HepG2 (cell line): Measurements from ENCODE around the gene OPRD1. TPM values are rescaled to one million over a fixed set of nuclear protein-coding genes. Genes with fewer than 3 reads are reported as not detected.

ENCODE experiments used
- CHD2 ChIP-seq: IDR thresholded peaks from 2 replicates; pipeline ENCODE4 v1.6.1; 2011; ENCODE audit warnings: low read depth, low read length, improper control_type of control experiment
- NFIB ChIP-seq: sonication (generic); formaldehyde crosslinking; IDR thresholded peaks from 2 replicates; pipeline ENCODE4 v1.9.0; 2021; ENCODE audit warnings: missing genetic modification reagents, mild to moderate bottlenecking, borderline replicate concordance
- ONECUT2 ChIP-seq: sonication (generic); formaldehyde crosslinking; IDR thresholded peaks from 2 replicates; pipeline ENCODE4 v1.4.0; 2020; ENCODE audit warnings: missing genetic modification reagents
- SOX5 ChIP-seq: IDR thresholded peaks from 2 replicates; pipeline ENCODE4 v1.6.1; 2016; ENCODE audit warnings: borderline replicate concordance
- TCF7L2 ChIP-seq: IDR thresholded peaks from 2 replicates; pipeline ENCODE4 v1.6.1; 2011; ENCODE audit warnings: mild to moderate bottlenecking, low read depth, low read length, moderate library complexity
- TMF1 ChIP-seq: sonication (generic); formaldehyde crosslinking; IDR thresholded peaks from 2 replicates; pipeline ENCODE4 v1.8.1; 2022; ENCODE audit warnings: low read depth, missing genetic modification reagents
- ZNF263 ChIP-seq: sonication (generic); formaldehyde crosslinking; IDR thresholded peaks from 2 replicates; pipeline ENCODE4 v1.4.0; 2020; ENCODE audit warnings: missing genetic modification reagents
- ZNF484 ChIP-seq: sonication (generic); formaldehyde crosslinking; IDR thresholded peaks from 2 replicates; pipeline ENCODE4 v1.5.1; 2020; ENCODE audit warnings: mild to moderate bottlenecking, low read depth, missing genetic modification reagents, borderline replicate concordance
- ZNF547 ChIP-seq: sonication (generic); formaldehyde crosslinking; IDR thresholded peaks from 2 replicates; pipeline ENCODE4 v1.5.1; 2020; ENCODE audit warnings: mild to moderate bottlenecking, missing genetic modification reagents
- polyA plus RNA-seq, 8 experiments: library from polyadenylated mRNA; depleted of rRNA in 3 of 8; stranded (reverse) in 7 of 8; unstranded in 1 of 8; fragments of >200 nt; fragmentation: Illumina TruSeq in 4 of 8; extraction: Trizol in 4 of 8; gene quantifications; 2 replicates each; pipeline versions ENCODE4 v1.2.1 to v1.2.3, GENCODE V29; 2011 to 2016; ENCODE audit warnings: low read depth in 4 of 8, missing spikeins in 1 of 8, mixed read lengths in 1 of 8; ENCODE audit not compliant: insufficient read depth in 1 of 8
- total RNA-seq, 5 experiments: library from RNA; depleted of rRNA; stranded (reverse); fragments of >200 nt; fragmentation: Illumina TruSeq; extraction: Trizol; gene quantifications; 2 replicates each; pipeline ENCODE4 v1.2.3, GENCODE V29; 2016; ENCODE audit warnings: low read depth in 1 of 5
- TF ChIP-seq, protein P1 (sequence below): sonication (generic); formaldehyde crosslinking; IDR thresholded peaks from 2 replicates; pipeline ENCODE4 v1.4.0; 2020; ENCODE audit warnings: mild to moderate bottlenecking, missing genetic modification reagents
- TF ChIP-seq, protein P2 (sequence below): sonication (generic); formaldehyde crosslinking; IDR thresholded peaks from 2 replicates; pipeline ENCODE4 v1.4.0; 2020; ENCODE audit warnings: missing genetic modification reagents, borderline replicate concordance
- TF ChIP-seq, protein P3 (sequence below): sonication (generic); formaldehyde crosslinking; IDR thresholded peaks from 2 replicates; pipeline ENCODE4 v1.4.0; 2020; ENCODE audit warnings: missing genetic modification reagents
- TF ChIP-seq, protein P4 (sequence below): fragments of 450-650 bp; IDR thresholded peaks from 2 replicates; pipeline ENCODE4 v1.6.1; 2017

Gene OPRD1
- total and polyA plus RNA-seq, 2 of the 13 experiments (the other 11 are each of a cell fraction or from before 2014, with no cell fraction given): 0.02 to 0.03 TPM

DNA sequence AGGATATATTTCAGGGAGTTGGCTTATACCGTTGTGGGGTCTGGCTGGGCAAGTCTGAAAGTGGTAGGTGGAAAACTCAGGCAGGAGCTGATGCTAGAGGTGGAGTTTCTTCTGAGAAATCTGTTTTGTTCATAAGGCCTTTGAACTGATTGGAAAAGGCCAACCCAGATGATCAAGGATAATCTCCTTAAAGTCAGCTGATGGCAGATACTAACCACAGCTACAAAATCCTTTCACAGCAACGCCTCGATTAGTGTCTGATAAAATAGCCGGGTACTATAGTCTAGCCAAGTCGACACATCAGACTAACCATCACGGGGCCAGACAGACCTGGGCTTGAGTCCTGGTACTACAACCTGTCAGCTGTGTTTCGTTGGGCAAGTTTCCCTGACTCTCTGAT lies 21.4 kb downstream of the OPRD1 start (continued):
- TF ChIP-seq, protein P1, sequence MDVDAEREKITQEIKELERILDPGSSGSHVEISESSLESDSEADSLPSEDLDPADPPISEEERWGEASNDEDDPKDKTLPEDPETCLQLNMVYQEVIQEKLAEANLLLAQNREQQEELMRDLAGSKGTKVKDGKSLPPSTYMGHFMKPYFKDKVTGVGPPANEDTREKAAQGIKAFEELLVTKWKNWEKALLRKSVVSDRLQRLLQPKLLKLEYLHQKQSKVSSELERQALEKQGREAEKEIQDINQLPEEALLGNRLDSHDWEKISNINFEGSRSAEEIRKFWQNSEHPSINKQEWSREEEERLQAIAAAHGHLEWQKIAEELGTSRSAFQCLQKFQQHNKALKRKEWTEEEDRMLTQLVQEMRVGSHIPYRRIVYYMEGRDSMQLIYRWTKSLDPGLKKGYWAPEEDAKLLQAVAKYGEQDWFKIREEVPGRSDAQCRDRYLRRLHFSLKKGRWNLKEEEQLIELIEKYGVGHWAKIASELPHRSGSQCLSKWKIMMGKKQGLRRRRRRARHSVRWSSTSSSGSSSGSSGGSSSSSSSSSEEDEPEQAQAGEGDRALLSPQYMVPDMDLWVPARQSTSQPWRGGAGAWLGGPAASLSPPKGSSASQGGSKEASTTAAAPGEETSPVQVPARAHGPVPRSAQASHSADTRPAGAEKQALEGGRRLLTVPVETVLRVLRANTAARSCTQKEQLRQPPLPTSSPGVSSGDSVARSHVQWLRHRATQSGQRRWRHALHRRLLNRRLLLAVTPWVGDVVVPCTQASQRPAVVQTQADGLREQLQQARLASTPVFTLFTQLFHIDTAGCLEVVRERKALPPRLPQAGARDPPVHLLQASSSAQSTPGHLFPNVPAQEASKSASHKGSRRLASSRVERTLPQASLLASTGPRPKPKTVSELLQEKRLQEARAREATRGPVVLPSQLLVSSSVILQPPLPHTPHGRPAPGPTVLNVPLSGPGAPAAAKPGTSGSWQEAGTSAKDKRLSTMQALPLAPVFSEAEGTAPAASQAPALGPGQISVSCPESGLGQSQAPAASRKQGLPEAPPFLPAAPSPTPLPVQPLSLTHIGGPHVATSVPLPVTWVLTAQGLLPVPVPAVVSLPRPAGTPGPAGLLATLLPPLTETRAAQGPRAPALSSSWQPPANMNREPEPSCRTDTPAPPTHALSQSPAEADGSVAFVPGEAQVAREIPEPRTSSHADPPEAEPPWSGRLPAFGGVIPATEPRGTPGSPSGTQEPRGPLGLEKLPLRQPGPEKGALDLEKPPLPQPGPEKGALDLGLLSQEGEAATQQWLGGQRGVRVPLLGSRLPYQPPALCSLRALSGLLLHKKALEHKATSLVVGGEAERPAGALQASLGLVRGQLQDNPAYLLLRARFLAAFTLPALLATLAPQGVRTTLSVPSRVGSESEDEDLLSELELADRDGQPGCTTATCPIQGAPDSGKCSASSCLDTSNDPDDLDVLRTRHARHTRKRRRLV: no peak
- TF ChIP-seq ONECUT2 (CRISPR knock-in tag) (no peak), CHD2 (no peak), NFIB (CRISPR knock-in tag) (no peak), TMF1 (CRISPR knock-in tag) (no peak), ZNF484 (CRISPR knock-in tag) (no peak), ZNF547 (no peak), ZNF263 (no peak), SOX5 (CRISPR knock-in tag) (no peak), TCF7L2 (no peak)
- TF ChIP-seq, protein P2, sequence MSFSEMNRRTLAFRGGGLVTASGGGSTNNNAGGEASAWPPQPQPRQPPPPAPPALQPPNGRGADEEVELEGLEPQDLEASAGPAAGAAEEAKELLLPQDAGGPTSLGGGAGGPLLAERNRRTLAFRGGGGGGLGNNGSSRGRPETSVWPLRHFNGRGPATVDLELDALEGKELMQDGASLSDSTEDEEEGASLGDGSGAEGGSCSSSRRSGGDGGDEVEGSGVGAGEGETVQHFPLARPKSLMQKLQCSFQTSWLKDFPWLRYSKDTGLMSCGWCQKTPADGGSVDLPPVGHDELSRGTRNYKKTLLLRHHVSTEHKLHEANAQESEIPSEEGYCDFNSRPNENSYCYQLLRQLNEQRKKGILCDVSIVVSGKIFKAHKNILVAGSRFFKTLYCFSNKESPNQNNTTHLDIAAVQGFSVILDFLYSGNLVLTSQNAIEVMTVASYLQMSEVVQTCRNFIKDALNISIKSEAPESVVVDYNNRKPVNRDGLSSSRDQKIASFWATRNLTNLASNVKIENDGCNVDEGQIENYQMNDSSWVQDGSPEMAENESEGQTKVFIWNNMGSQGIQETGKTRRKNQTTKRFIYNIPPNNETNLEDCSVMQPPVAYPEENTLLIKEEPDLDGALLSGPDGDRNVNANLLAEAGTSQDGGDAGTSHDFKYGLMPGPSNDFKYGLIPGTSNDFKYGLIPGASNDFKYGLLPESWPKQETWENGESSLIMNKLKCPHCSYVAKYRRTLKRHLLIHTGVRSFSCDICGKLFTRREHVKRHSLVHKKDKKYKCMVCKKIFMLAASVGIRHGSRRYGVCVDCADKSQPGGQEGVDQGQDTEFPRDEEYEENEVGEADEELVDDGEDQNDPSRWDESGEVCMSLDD (CRISPR knock-in tag): no peak
- TF ChIP-seq, protein P3, sequence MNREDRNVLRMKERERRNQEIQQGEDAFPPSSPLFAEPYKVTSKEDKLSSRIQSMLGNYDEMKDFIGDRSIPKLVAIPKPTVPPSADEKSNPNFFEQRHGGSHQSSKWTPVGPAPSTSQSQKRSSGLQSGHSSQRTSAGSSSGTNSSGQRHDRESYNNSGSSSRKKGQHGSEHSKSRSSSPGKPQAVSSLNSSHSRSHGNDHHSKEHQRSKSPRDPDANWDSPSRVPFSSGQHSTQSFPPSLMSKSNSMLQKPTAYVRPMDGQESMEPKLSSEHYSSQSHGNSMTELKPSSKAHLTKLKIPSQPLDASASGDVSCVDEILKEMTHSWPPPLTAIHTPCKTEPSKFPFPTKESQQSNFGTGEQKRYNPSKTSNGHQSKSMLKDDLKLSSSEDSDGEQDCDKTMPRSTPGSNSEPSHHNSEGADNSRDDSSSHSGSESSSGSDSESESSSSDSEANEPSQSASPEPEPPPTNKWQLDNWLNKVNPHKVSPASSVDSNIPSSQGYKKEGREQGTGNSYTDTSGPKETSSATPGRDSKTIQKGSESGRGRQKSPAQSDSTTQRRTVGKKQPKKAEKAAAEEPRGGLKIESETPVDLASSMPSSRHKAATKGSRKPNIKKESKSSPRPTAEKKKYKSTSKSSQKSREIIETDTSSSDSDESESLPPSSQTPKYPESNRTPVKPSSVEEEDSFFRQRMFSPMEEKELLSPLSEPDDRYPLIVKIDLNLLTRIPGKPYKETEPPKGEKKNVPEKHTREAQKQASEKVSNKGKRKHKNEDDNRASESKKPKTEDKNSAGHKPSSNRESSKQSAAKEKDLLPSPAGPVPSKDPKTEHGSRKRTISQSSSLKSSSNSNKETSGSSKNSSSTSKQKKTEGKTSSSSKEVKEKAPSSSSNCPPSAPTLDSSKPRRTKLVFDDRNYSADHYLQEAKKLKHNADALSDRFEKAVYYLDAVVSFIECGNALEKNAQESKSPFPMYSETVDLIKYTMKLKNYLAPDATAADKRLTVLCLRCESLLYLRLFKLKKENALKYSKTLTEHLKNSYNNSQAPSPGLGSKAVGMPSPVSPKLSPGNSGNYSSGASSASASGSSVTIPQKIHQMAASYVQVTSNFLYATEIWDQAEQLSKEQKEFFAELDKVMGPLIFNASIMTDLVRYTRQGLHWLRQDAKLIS: no peak
- TF ChIP-seq, protein P4, sequence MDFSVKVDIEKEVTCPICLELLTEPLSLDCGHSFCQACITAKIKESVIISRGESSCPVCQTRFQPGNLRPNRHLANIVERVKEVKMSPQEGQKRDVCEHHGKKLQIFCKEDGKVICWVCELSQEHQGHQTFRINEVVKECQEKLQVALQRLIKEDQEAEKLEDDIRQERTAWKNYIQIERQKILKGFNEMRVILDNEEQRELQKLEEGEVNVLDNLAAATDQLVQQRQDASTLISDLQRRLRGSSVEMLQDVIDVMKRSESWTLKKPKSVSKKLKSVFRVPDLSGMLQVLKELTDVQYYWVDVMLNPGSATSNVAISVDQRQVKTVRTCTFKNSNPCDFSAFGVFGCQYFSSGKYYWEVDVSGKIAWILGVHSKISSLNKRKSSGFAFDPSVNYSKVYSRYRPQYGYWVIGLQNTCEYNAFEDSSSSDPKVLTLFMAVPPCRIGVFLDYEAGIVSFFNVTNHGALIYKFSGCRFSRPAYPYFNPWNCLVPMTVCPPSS: no peak
